ENCODE results near the gene RASGRP3. TPM values are rescaled to one million over a fixed set of nuclear protein-coding genes. Genes with fewer than 3 reads are reported as not detected.

The RASGRP3 gene
- total and polyA plus RNA-seq, 9 of the 15 experiments (the other 6 are each of a cell fraction or from before 2014, with no cell fraction given), result 0.18 to 1.7 (median 1.2) TPM

- Histone ChIP-seq H3K79me2 (ENCODE audit: control insufficient read depth, insufficient read depth, low read length) (no peaks in the 10 kb centered on the region), H3K9me1 (ENCODE audit: control insufficient read depth, insufficient read depth, low read length) (no peaks in the 10 kb centered on the region), H3K9ac (ENCODE audit: insufficient read depth in 1 of 2, low read depth in 2 of 2, low read length in 2 of 2) (no peak overlapping the region), H3K4me1 (replicated peaks in 1 of 2; ENCODE audit: control insufficient read depth in 2 of 2, insufficient read depth in 2 of 2, low read length in 2 of 2) (no peaks in the 10 kb centered on the region), H3K36me3 (ENCODE audit: control insufficient read depth, insufficient read depth, low read length) (no peaks in the 10 kb centered on the region), H3K4me3 (no peak overlapping the region), H3K27ac (ENCODE audit: extremely low read depth, low read depth, low read length) (no peak overlapping the region), H2AFZ (ENCODE audit: low read depth, low read length) (peak overlapping the region; percentile 87), H3K27me3 (ENCODE audit: control insufficient read depth in 2 of 2, insufficient read depth in 2 of 2, low read length in 2 of 2) (peaks cover 0 to 6% of the 10 kb centered on the region in 2 experiments; a peak in 3 of 5 replicates), H3K9me3 (replicated peaks; ENCODE audit: control insufficient read depth, insufficient read depth, low read depth, low read length) (no peaks in the 10 kb centered on the region), H4K20me1 (replicated peaks; ENCODE audit: control insufficient read depth, insufficient read depth, low read length) (no peaks in the 10 kb centered on the region), H3K4me2 (ENCODE audit: insufficient read depth, low read length) (0 out of 2 replicates have a peak overlapping the region, but pooled peaks have one; percentile 32)
- FAIRE-seq, result no peak
- DNase-seq (ENCODE audit: extremely low read depth in 1 of 4, low spot score in 3 of 4), result peak; percentile 9 to 25 (median 15)
- WGBS (ENCODE audit: insufficient coverage, low coverage, missing lambda C conversion rate), result 18% methylated on average over 6 of the region's 6 CpGs
- intact Hi-C loops (cut with micrococcal nuclease) (no loop called here), in situ Hi-C loops (cut with MboI) (no loop called here)
- ChIA-PET POLR2A (no interaction called here), CTCF (ENCODE audit: low intra/inter-chr PET ratio) (no interaction called here)
- BruUV-seq (replicated peaks), result no TSS peak
- ATAC-seq, result peak; percentile 83
- TF ChIP-seq KAT8 (IDR thresholded peaks at IDR 0.05; ENCODE audit: low read depth) (peak; percentile 93), EHMT2 (IDR thresholded peaks at IDR 0.05) (peak; percentile 60; the same call in 1 of the 2 replicates), SAP30 (IDR thresholded peaks at IDR 0.05; ENCODE audit: borderline replicate concordance, insufficient read depth, low read depth, low read length, poor library complexity, severe bottlenecking) (no peak), YY1 (IDR thresholded peaks at IDR 0.05; ENCODE audit: borderline replicate concordance in 1 of 3, control insufficient read depth in 1 of 3, extremely low read depth in 1 of 3, insufficient read depth in 3 of 3, insufficient read length in 1 of 3, insufficient replicate concordance in 2 of 3, low read depth in 1 of 3, low read length in 2 of 3) (peak; percentile 57 to 95 (median 83)), ZNF274 (IDR thresholded peaks at IDR 0.05; ENCODE audit: borderline replicate concordance, low read depth, low read length) (no peak), LCOR (CRISPR knock-in tag; IDR thresholded peaks at IDR 0.05) (no peak), ZC3H11A (IDR thresholded peaks at IDR 0.05; ENCODE audit: low read depth, low read length) (0 out of 2 replicates have a peak, but pooled peaks have one; percentile 64), PYGO2 (tag; IDR thresholded peaks at IDR 0.05) (no peak), SNIP1 (IDR thresholded peaks at IDR 0.05; ENCODE audit: low read depth) (no peak), TEAD4 (IDR thresholded peaks at IDR 0.05; ENCODE audit: low read length) (peak; percentile 83), TEAD4 (CRISPR knock-in tag; IDR thresholded peaks at IDR 0.05; ENCODE audit: borderline replicate concordance) (no peak), CREB3 (tag; conservative IDR thresholded peaks at IDR 0.05; ENCODE audit: low read depth) (0 out of 2 replicates have a peak, but pooled peaks have one; percentile 61), ZNF75A (CRISPR knock-in tag; IDR thresholded peaks at IDR 0.05) (no peak), ZNF766 (CRISPR knock-in tag; conservative IDR thresholded peaks at IDR 0.05) (no peak), ZBTB11 (CRISPR knock-in tag; IDR thresholded peaks at IDR 0.05) (0 out of 6 replicates have a peak, but pooled peaks of 1 of the 3 experiments have one; percentile 30)
Observed at GRCh38 chr2:33529771-33530481, 53.5 kb downstream of the RASGRP3 start.

All from K562 (cell line).